Bronchial epithelial cell (primary cell): ENCODE measurements around the gene EEF1E1. TPM values are rescaled to one million over a fixed set of nuclear protein-coding genes. Genes with fewer than 3 reads are reported as not detected.

Source experiments
- DNase-seq: peaks from one replicate; pipeline ENCODE4 v3.0.0-alpha.2; 2010; ENCODE audit warnings: low read depth
- FAIRE-seq: peaks from 2 replicates; lab custom pipeline; 2011; peaks lifted over from hg19 to GRCh38; lab: Jason Lieb, UNC
- H3K27me3 ChIP-seq: 2 replicates; pipeline ENCODE4 v1.5.1; 2011; ENCODE audit warnings: low read length; ENCODE audit not compliant: control insufficient read depth, insufficient read depth
- H3K36me3 ChIP-seq: 2 replicates; pipeline ENCODE4 v1.5.1; 2011; ENCODE audit warnings: low read length; ENCODE audit not compliant: control insufficient read depth, insufficient read depth
- H3K4me3 ChIP-seq: 2 replicates; pipeline ENCODE4 v1.5.1; 2011; ENCODE audit warnings: mild to moderate bottlenecking, low read depth, low read length, control low read depth
- total RNA-seq: library from RNA; depleted of rRNA; stranded (reverse); fragments of >200 nt; gene quantifications from 2 replicates; pipeline ENCODE4 v1.2.1, GENCODE V29; 2014
- TF ChIP-seq, protein P1 (sequence below): IDR thresholded peaks from 2 replicates; pipeline ENCODE4 v1.5.1; 2011; ENCODE audit warnings: mild to moderate bottlenecking, moderate library complexity, low read length, control low read depth, inconsistent platforms; ENCODE audit not compliant: insufficient read depth, severe bottlenecking

EEF1E1 gene
- total RNA-seq, 1 donor from 2014 or later = 120 TPM

DNA sequence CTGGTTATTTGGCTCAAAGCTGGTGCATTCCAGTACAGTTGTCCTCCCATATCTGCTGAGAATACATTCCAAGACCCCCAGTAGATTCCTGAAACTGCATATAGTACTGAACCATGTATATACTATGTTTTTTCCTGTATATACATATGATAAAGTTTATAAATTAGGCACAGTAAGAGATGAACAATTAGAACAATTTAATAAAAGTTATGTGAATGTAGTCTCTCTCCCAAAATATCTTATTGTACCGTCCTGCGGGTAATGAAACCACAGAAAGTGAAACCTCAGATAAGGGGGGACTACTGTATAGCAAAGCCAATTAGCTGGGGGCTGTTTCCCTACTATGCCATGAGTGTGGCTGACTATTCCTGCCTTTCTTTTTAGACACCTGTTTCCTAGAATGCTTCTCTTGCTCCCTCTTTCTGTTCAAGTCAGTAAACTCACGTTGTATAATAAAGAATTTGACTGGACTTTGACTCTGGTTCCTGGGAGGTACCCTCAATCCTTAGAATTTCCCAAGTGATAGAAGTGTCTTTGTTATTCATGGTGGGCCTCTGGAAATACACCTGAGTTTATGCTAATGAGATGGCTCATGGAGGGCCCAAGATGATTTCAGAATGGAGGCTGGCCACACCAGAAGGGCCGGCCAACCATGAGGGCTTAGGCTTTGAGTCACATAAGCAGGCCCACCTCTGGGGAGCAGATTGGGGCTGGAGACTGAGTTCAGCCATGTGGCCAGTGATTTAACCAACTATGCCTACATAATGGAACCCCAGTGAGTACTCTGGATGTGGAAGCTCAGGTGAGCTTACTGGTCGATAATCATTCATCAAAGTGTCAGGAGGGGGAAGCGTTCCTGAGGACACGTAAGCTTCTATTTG, 37.5 kb downstream of the EEF1E1 start:
- DNase-seq (no peak), FAIRE-seq (no peak)
- TF ChIP-seq, protein P1, sequence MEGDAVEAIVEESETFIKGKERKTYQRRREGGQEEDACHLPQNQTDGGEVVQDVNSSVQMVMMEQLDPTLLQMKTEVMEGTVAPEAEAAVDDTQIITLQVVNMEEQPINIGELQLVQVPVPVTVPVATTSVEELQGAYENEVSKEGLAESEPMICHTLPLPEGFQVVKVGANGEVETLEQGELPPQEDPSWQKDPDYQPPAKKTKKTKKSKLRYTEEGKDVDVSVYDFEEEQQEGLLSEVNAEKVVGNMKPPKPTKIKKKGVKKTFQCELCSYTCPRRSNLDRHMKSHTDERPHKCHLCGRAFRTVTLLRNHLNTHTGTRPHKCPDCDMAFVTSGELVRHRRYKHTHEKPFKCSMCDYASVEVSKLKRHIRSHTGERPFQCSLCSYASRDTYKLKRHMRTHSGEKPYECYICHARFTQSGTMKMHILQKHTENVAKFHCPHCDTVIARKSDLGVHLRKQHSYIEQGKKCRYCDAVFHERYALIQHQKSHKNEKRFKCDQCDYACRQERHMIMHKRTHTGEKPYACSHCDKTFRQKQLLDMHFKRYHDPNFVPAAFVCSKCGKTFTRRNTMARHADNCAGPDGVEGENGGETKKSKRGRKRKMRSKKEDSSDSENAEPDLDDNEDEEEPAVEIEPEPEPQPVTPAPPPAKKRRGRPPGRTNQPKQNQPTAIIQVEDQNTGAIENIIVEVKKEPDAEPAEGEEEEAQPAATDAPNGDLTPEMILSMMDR = no peak
- Histone ChIP-seq H3K4me3 (peak overlapping the region; percentile 77), H3K27me3 (no peaks in the 10 kb centered on the region), H3K36me3 (no peaks in the 10 kb centered on the region)

DNA sequence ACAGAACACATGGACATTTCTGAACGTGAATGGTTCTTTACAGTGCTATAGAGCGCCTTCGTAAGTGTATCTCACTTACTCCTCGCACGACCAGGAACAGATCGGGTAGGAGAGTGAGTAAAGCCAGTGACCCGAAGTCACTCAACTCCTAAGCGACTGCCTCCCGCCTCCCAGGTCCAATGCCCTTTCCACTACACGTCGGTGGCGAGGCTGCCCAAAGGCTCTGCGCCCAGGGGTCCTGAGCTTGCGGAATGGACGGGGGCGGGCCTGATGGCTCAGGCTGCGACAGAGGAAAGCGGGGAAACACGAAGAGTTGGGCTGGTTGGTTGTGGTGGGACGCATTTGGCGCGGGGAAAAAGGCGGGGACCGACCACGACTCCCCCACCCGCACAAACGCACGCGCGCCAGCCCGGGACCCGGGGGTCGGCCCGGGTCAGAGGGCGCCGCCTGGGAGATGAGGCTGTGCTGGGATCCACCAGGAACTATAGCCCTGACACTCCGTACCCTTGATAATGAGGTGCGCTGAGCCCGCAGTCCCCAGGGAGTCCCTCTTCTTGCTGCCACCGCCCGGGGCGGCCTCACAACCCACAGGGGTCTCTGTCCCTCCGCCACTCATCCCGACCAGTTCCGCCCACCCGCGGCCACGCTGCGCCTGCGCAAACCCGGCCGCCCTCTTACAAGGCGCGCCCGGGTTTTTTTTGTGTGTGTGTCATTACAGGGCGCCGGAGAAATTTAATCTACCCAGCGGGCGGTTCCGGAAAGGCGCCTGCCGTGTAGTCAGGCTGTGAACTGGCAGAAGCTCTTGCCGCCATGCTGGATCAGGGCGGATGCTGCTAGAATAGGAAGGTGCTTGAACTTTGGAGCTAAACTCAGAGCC, 38.3 kb downstream of the EEF1E1 start, which contains the start of gene BLOC1S5:
TSS of gene BLOC1S5 (minus strand) at position 629 of the 877 bp plus-strand sequence. CDS start at position 616, 13 bp downstream.
- FAIRE-seq = no peak
- TF ChIP-seq, protein P1 = no peak

DNA sequence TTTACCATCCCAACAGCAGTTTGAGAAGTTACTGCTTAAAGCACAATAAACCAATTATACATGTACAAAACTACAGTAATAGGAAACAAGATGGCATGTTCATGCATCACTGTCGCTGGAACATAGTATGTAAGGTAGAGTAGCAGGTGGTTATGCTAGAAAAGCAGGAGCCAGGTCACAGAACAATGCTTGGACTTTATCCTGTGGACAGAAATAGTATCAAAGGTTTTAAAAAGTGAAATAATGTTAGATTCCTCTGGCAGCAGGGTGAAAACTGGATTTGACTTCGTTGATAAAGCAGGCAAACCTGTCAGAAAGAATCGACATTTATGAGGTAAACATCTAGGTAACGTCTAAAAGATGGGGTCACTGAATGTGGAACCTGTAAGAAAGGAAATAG, 40.6 kb downstream of the EEF1E1 start:
- no peak for FAIRE-seq

More for the DNA sequence above, 38.3 kb downstream of the EEF1E1 start, which contains the start of gene BLOC1S5:
- Histone ChIP-seq H3K36me3 (no peaks in the 10 kb centered on the region), H3K4me3 (peak within 1 kb of the TSS; percentile 77), H3K27me3 (no peaks in the 10 kb centered on the region)
- DNase-seq = peak; percentile 91

DNA sequence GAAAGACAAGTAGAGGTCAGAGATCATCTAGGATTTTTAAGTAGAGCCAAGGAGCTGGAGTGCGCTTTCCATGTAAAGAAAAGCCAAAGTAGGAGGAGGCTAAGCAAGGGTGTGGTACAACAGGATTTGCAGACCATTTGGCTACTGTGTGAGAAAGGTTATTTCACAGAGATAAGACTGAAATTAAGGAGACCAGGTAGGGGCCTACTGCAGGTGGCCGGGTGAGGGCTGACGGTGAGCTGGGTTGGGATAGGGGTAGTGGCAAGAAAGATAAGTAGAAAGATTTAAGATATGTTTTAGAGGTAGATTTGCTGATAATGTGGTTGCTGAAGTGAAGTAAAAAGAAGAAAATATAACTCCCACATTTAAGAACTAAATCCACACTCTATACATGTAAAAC, 42.0 kb downstream of the EEF1E1 start:
- FAIRE-seq (no peak), DNase-seq (no peak)
- Histone ChIP-seq H3K27me3 (no peaks in the 10 kb centered on the region), H3K4me3 (no peak overlapping the region), H3K36me3 (no peaks in the 10 kb centered on the region)
- TF ChIP-seq, protein P1 = no peak

More for the DNA sequence above, 40.6 kb downstream of the EEF1E1 start:
- DNase-seq = no peak
- H3K4me3 ChIP-seq = no peak overlapping the region
- TF ChIP-seq, protein P1 = no peak
- H3K27me3 ChIP-seq = no peaks in the 10 kb centered on the region
- H3K36me3 ChIP-seq = no peaks in the 10 kb centered on the region

DNA sequence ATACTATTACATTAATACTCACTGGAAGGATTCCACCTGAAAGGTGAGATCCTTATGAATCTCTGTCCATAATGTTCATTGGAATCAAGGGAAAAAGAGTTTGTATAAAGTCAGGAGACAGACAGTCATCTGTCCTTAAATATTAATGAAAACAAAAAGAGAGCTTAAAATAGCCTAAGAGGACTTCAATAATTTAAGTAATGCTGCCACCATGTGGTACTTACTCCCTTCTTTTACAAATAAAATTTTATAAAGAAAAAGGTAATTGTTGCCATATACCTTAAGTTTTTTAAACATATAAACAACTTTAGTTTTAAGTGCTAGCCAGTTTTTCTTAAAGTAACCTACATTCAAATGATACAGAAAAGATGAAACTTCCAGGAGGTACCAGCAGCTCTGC, 43.2 kb downstream of the EEF1E1 start:
- FAIRE-seq (no peak), DNase-seq (peak; percentile 60)
- TF ChIP-seq, protein P1 = no peak
- Histone ChIP-seq H3K27me3 (no peaks in the 10 kb centered on the region), H3K4me3 (no peak overlapping the region), H3K36me3 (no peaks in the 10 kb centered on the region)
